ENCODE data around the gene GPD1. TPM values are rescaled to one million over a fixed set of nuclear protein-coding genes. Genes with fewer than 3 reads are reported as not detected.

GPD1 gene
- total and polyA plus RNA-seq, 10 of the 15 experiments (the other 5 are each of a cell fraction or from before 2014, with no cell fraction given), result 0.04 to 0.61 (median 0.26) TPM; not detected in 1

DNA sequence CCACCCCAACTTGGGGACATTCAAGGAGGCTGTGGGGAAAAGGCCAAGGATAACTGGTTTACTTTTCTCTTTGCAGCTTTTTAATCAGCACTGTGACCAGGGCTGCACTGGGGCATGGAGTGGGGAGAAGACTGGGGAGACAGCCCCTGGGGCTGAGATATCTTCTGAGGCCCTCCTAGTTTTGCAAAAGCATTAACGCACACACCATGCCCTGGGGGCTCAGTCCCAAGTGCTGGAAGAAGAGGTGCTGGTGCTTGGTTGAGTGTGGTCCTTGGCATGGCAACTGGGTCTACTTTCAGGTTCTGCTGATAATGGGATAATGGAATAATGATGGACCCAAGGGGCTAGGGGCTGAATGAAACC, 28.0 kb upstream of the GPD1 start (continued):
- no peak for TF ChIP-seq HSF1 (IDR thresholded peaks at IDR 0.05; ENCODE audit: low read depth, low read length)
- no peak for TF ChIP-seq ZNF622 (IDR thresholded peaks at IDR 0.05)
- TF ChIP-seq IRF3 (IDR thresholded peaks at IDR 0.05), result no peak
- no peak for TF ChIP-seq STAT3 (IDR thresholded peaks at IDR 0.05; ENCODE audit: low read depth, low read length)
- no peak for TF ChIP-seq KAT2A (conservative IDR thresholded peaks at IDR 0.05; ENCODE audit: control insufficient read depth, low read depth, low read length)
- no peak for TF ChIP-seq CREB1 (IDR thresholded peaks at IDR 0.05; ENCODE audit: low read depth)
- TF ChIP-seq SKIL (IDR thresholded peaks at IDR 0.05; ENCODE audit: low read depth, poor library complexity, severe bottlenecking), result no peak
- TF ChIP-seq NKRF (conservative IDR thresholded peaks at IDR 0.05), result no peak
- TF ChIP-seq SRF (IDR thresholded peaks at IDR 0.05; ENCODE audit: low read depth in 2 of 2, low read length in 2 of 2), result no peak
- no peak for TF ChIP-seq HDAC2 (IDR thresholded peaks at IDR 0.05)
- no peak for TF ChIP-seq USF2 (IDR thresholded peaks at IDR 0.05; ENCODE audit: borderline replicate concordance, low read depth, low read length)

Data from GM12878 (cell line).